Measurements from ENCODE around the gene NIPBL.

NIPBL gene

GRCh38 chr5:36870399-36871040 lies 6.0 kb upstream of the NIPBL start:
- TF ChIP-seq, protein P1, sequence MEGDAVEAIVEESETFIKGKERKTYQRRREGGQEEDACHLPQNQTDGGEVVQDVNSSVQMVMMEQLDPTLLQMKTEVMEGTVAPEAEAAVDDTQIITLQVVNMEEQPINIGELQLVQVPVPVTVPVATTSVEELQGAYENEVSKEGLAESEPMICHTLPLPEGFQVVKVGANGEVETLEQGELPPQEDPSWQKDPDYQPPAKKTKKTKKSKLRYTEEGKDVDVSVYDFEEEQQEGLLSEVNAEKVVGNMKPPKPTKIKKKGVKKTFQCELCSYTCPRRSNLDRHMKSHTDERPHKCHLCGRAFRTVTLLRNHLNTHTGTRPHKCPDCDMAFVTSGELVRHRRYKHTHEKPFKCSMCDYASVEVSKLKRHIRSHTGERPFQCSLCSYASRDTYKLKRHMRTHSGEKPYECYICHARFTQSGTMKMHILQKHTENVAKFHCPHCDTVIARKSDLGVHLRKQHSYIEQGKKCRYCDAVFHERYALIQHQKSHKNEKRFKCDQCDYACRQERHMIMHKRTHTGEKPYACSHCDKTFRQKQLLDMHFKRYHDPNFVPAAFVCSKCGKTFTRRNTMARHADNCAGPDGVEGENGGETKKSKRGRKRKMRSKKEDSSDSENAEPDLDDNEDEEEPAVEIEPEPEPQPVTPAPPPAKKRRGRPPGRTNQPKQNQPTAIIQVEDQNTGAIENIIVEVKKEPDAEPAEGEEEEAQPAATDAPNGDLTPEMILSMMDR (IDR thresholded peaks at IDR 0.05; ENCODE audit: low read depth, low read length, missing control alignments) = peak; percentile 46
- peak; percentile 69 for DNase-seq (ENCODE audit: low read depth)
- no peak overlapping the region for H3K4me3 ChIP-seq (ENCODE audit: low read depth, low read length)
- in situ Hi-C loops (cut with HindIII; ENCODE audit: low sequenced_read_pairs) = no loop called here

DNA sequence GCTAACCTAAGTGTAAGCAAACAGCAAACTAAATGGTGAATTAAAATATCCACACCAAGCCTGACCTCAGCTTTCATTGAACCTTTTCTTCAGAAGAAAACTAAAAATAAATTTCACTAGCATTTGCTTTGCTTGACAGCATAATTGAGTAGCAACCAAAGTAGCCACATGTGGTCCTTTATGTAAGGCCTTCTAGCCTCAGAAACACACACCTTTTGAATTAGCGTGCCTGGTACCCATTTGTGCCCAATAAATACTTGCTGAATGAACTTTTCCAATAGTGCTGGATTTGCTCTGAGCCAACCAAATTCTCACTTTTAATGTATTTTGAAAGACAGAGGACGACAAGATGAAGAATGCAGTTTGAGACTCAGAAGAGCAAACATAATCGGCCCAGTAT lies 2.1 kb upstream of the NIPBL start:
- peak overlapping the region; percentile 82 for H3K4me3 ChIP-seq (ENCODE audit: low read depth, low read length)
- no peak for DNase-seq (ENCODE audit: low read depth)
- TF ChIP-seq, protein P1 (IDR thresholded peaks at IDR 0.05; ENCODE audit: low read depth, low read length, missing control alignments) = no peak
- in situ Hi-C loops (cut with HindIII; ENCODE audit: low sequenced_read_pairs) = no loop called here

- TF ChIP-seq, protein P1 (IDR thresholded peaks at IDR 0.05; ENCODE audit: low read depth, low read length, missing control alignments) = no peak
- H3K4me3 ChIP-seq (ENCODE audit: low read depth, low read length) = peak overlapping the region; percentile 82
- no peak for DNase-seq (ENCODE audit: low read depth)
- in situ Hi-C loops (cut with HindIII; ENCODE audit: low sequenced_read_pairs) = no loop called here
Measured at GRCh38 chr5:36875051-36875789, 1.3 kb upstream of the NIPBL start.

DNA sequence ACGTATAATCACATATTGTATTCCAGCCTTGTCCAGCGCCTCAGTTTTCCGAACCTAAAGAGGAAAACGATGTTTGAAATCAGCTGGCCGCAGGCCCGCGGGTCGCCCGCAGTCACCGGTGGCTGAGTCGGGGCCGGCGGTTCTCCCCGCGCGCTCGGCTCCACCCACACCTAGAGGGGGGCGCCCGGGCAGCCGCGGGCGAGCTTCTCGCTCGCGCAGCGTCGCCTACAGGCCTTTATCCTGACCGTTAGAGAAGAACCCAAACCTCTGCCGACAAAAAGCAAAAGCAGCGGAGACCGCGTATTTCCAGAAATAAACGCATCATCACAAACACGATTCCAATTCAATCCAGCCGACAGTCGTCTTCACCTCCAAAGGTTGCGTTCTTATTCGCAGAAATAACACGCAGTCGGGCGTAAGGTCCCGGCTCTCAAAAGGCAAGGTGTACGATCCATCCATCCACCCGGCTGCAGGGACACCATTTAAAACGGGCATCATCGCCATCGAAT lies 725 bp upstream of the NIPBL start:
- TF ChIP-seq, protein P1 (IDR thresholded peaks at IDR 0.05; ENCODE audit: low read depth, low read length, missing control alignments) = peak; percentile 64
- in situ Hi-C loops (cut with HindIII; ENCODE audit: low sequenced_read_pairs) = no loop called here
- DNase-seq (ENCODE audit: low read depth) = peak; percentile 52
- peak overlapping the region; percentile 82 for H3K4me3 ChIP-seq (ENCODE audit: low read depth, low read length)

DNA sequence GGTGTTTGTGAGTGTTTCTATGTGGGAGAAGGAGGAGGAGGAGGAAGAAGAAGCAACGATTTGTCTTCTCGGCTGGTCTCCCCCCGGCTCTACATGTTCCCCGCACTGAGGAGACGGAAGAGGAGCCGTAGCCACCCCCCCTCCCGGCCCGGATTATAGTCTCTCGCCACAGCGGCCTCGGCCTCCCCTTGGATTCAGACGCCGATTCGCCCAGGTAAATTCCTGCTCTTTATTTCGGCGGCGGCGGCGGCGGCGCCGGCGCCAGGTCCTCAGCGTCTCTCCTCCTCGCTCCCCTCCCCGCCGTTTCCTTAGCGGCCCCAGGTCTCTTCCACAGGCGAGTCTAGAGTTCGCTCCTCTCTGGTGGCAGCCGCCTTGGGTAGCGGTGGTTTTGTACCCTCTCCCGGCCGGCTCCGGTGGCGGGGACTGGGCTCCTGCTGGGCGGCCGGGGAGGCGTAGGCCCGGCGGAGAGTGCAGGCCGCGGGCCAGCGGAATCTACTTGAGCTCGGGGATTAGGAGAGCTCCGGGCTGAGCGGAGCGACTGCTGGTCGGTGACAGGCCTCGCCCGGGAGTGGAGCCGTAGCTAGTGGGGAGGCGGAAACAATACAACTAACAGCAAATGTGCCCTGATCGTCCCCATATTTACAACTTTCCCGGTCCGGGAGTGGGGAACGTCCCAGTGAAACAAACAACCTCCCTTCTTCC lies 547 bp downstream of the NIPBL start:
- in situ Hi-C loops (cut with HindIII; ENCODE audit: low sequenced_read_pairs) = no loop called here
- TF ChIP-seq, protein P1 (IDR thresholded peaks at IDR 0.05; ENCODE audit: low read depth, low read length, missing control alignments) = no peak
- no peak for DNase-seq (ENCODE audit: low read depth)
- peak overlapping the region; percentile 82 for H3K4me3 ChIP-seq (ENCODE audit: low read depth, low read length)

DNA sequence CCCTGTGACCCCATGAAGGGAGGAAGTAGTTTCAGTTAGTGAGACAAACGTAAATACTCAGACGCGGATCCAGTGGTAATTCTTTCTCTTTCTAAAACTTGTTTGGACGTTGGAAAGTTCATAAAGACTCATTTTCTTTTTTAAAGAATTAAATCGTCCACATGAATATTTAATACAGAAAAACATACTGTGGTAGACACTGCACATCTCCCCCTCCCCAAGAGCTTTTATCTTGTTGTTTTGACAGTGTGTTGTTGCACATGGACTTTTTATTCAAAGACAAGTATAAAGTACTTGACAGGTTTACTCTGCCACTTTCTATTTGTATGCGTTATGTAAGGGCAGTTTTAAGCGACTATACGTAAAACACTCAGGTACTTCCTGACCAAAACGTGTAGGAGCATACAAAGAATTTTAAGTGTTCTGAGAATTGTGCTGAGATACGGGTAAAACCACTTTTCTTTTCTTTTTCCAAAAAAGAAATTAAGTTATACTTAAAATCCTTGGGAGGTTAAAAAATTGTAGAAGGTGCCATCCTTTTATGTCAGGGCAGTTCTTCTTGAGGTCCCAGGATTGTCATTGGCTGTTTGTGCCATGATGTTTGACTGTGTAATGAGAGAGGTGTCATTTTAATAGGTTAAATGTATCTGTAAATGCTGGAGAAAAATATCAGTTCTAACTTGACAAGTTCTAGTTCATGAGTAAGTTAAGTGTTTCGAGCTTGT lies 1.3 kb downstream of the NIPBL start:
- TF ChIP-seq, protein P1 (IDR thresholded peaks at IDR 0.05; ENCODE audit: low read depth, low read length, missing control alignments) = no peak
- DNase-seq (ENCODE audit: low read depth) = no peak
- peak overlapping the region; percentile 82 for H3K4me3 ChIP-seq (ENCODE audit: low read depth, low read length)
- in situ Hi-C loops (cut with HindIII; ENCODE audit: low sequenced_read_pairs) = no loop called here

Data from astrocyte of the cerebellum (primary cell).